Activated CD8-positive, alpha-beta T cell treated with anti-CD3 and anti-CD28 coated beads for 36 hours (primary cell): ENCODE measurements around the gene TNS1. TPM values are rescaled to one million over a fixed set of nuclear protein-coding genes. Genes with fewer than 3 reads are reported as not detected.

Source experiments
- ATAC-seq: fragments of 200-7000 bp; cut with Tn5 transposase; one replicate; pipeline ENCODE4 v1.10.0; 2021; ENCODE audit warnings: mild to moderate bottlenecking, moderate library complexity
- CTCF ChIA-PET: fragments of 350-600 bp; sonication (Branson Sonifier 250); formaldehyde crosslinking; loops from one replicate; lab custom pipeline; 2021; ENCODE audit warnings: antibody characterized with exemption; lab: Charles Lee
- POLR2A ChIA-PET: fragments of 350-600 bp; sonication (Branson Sonifier 250); formaldehyde crosslinking; loops from one replicate; lab custom pipeline; 2021; ENCODE audit warnings: antibody characterized with exemption; lab: Charles Lee
- DNase-seq: peaks from one replicate; pipeline ENCODE4 v3.0.0-alpha.2; 2020
- H3K27ac Mint-ChIP-seq: one replicate; pipeline ENCODE4 v1.8.0; 2021; ENCODE audit warnings: mild to moderate bottlenecking, mixed read lengths
- H3K27me3 Mint-ChIP-seq: one replicate; pipeline ENCODE4 v1.8.0; 2021; ENCODE audit warnings: mixed read lengths
- H3K36me3 Mint-ChIP-seq: one replicate; pipeline ENCODE4 v1.8.0; 2021; ENCODE audit warnings: low read depth, mixed read lengths
- H3K4me1 Mint-ChIP-seq: one replicate; pipeline ENCODE4 v1.8.0; 2021; ENCODE audit warnings: low read depth, mixed read lengths
- H3K4me3 Mint-ChIP-seq: one replicate; pipeline ENCODE4 v1.8.0; 2021; ENCODE audit warnings: mild to moderate bottlenecking, moderate library complexity, mixed read lengths
- H3K9me3 Mint-ChIP-seq: one replicate; pipeline ENCODE4 v1.8.0; 2021; ENCODE audit warnings: mixed read lengths
- CTCF ChIP-seq: fragments of 200-600 bp; IDR thresholded peaks from one replicate; pipeline ENCODE4 v1.8.0; 2022; ENCODE audit warnings: antibody characterized with exemption, mild to moderate bottlenecking
- intact Hi-C: fragments of 100-400 bp; cut with micrococcal nuclease; formaldehyde crosslinking; loops from one replicate; pipeline ENCODE4 v1.10.0; 2022
- total RNA-seq, 2 experiments: library from RNA; stranded (reverse); gene quantifications; one replicate each; pipeline ENCODE4 v1.2.3, GENCODE V29; 2021

TNS1 gene
- total RNA-seq, 2 experiments from 2014 or later, result 1.8 to 2.0 TPM

- no peak for TF ChIP-seq CTCF
- no peak overlapping the region for H3K4me3 Mint-ChIP-seq
- intact Hi-C loops, result no loop called here
- DNase-seq (no peak), ATAC-seq (no peak)
- ChIA-PET CTCF (no interaction called here), POLR2A (no interaction called here)
- peaks cover 18% of the 10 kb centered on the region for H3K27me3 Mint-ChIP-seq
- H3K9me3 Mint-ChIP-seq, result no peaks in the 10 kb centered on the region
- no peaks in the 10 kb centered on the region for H3K4me1 Mint-ChIP-seq
- no peak overlapping the region for H3K27ac Mint-ChIP-seq
- no peaks in the 10 kb centered on the region for H3K36me3 Mint-ChIP-seq
Measured at GRCh38 chr2:217941339-217941738, 61.5 kb downstream of the TNS1 start.

GRCh38 chr2:217940261-217941220, 62.3 kb downstream of the TNS1 start:
- Mint-ChIP-seq H3K4me3 (no peak overlapping the region), H3K36me3 (no peaks in the 10 kb centered on the region), H3K4me1 (no peaks in the 10 kb centered on the region), H3K9me3 (no peaks in the 10 kb centered on the region), H3K27ac (no peak overlapping the region), H3K27me3 (peaks cover 14% of the 10 kb centered on the region)
- DNase-seq, result no peak
- ATAC-seq, result no peak
- intact Hi-C loops, result no loop called here
- no peak for TF ChIP-seq CTCF
- ChIA-PET CTCF (no interaction called here), POLR2A (no interaction called here)

GRCh38 chr2:217939629-217940245, 63.1 kb downstream of the TNS1 start:
- Mint-ChIP-seq H3K27me3 (peaks cover 14% of the 10 kb centered on the region), H3K4me1 (no peaks in the 10 kb centered on the region), H3K36me3 (no peaks in the 10 kb centered on the region), H3K27ac (no peak overlapping the region), H3K9me3 (no peaks in the 10 kb centered on the region), H3K4me3 (no peak overlapping the region)
- no peak for TF ChIP-seq CTCF
- intact Hi-C loops, result no loop called here
- ATAC-seq (no peak), DNase-seq (no peak)
- POLR2A ChIA-PET, result no interaction called here
- CTCF ChIA-PET, result no interaction called here

GRCh38 chr2:217939220-217939619, 63.6 kb downstream of the TNS1 start:
- no peak for TF ChIP-seq CTCF
- ChIA-PET CTCF (no interaction called here), POLR2A (no interaction called here)
- Mint-ChIP-seq H3K9me3 (no peaks in the 10 kb centered on the region), H3K36me3 (no peaks in the 10 kb centered on the region), H3K4me1 (no peaks in the 10 kb centered on the region), H3K27me3 (peaks cover 14% of the 10 kb centered on the region), H3K4me3 (no peak overlapping the region), H3K27ac (no peak overlapping the region)
- no peak for DNase-seq
- intact Hi-C loops, result no loop called here
- ATAC-seq, result no peak

- DNase-seq (no peak), ATAC-seq (no peak)
- no peaks in the 10 kb centered on the region for H3K9me3 Mint-ChIP-seq
- no peak overlapping the region for H3K4me3 Mint-ChIP-seq
- ChIA-PET CTCF (interaction anchor here (1.0 kb wide), 1 partner anchor 152 kb away, joined by 5 read pairs; no protein-coding TSS in a partner anchor), POLR2A (no interaction called here)
- TF ChIP-seq CTCF, result no peak
- H3K36me3 Mint-ChIP-seq, result no peaks in the 10 kb centered on the region
- peaks cover 9% of the 10 kb centered on the region for H3K27me3 Mint-ChIP-seq
- no peaks in the 10 kb centered on the region for H3K4me1 Mint-ChIP-seq
- intact Hi-C loops, result no loop called here
- no peak overlapping the region for H3K27ac Mint-ChIP-seq
Measured at GRCh38 chr2:217938036-217938435, 64.8 kb downstream of the TNS1 start.
